ENCODE results near the gene SYT13. TPM values are rescaled to one million over a fixed set of nuclear protein-coding genes. Genes with fewer than 3 reads are reported as not detected.

Gene SYT13
- total RNA-seq, 1 donor from 2014 or later, result 0.50 TPM

GRCh38 chr11:45304111-45304991 lies 18.2 kb upstream of the SYT13 start:
- Histone ChIP-seq H3K4me3 (ENCODE audit: insufficient read depth, low read depth, low read length) (no peak overlapping the region), H3K27me3 (ENCODE audit: insufficient read depth, low read length) (peaks cover 18% of the 10 kb centered on the region), H3K9ac (ENCODE audit: low read length) (no peak overlapping the region), H3K4me2 (ENCODE audit: low read length) (no peak overlapping the region), H3K79me2 (ENCODE audit: insufficient read depth, low read length) (no peaks in the 10 kb centered on the region), H3K9me3 (ENCODE audit: insufficient read depth, low read depth, low read length) (no peaks in the 10 kb centered on the region), H3K36me3 (ENCODE audit: insufficient read depth, low read length) (no peaks in the 10 kb centered on the region), H4K20me1 (ENCODE audit: insufficient read depth, low read length) (no peaks in the 10 kb centered on the region), H2AFZ (ENCODE audit: low read depth, low read length) (no peak overlapping the region), H3K27ac (ENCODE audit: low read depth, low read length) (no peak overlapping the region), H3K4me1 (ENCODE audit: insufficient read depth, low read length) (no peaks in the 10 kb centered on the region)
- H3K36me3 Mint-ChIP-seq (ENCODE audit: low read depth, unreplicated experiment), result no peaks in the 10 kb centered on the region
- no peaks in the 10 kb centered on the region for H3K4me1 Mint-ChIP-seq (ENCODE audit: low read depth, unreplicated experiment)
- H3K27me3 Mint-ChIP-seq (ENCODE audit: low read depth, unreplicated experiment), result peaks cover 46% of the 10 kb centered on the region
- TF ChIP-seq EZH2 (IDR thresholded peaks at IDR 0.05; ENCODE audit: insufficient read depth, low read length) (no peak), CTCF (IDR thresholded peaks at IDR 0.05; ENCODE audit: insufficient read depth, low read depth, low read length) (no peak)
- H3K9me3 Mint-ChIP-seq (ENCODE audit: unreplicated experiment), result peaks cover 3% of the 10 kb centered on the region
- H3K27ac Mint-ChIP-seq (ENCODE audit: unreplicated experiment), result no peak overlapping the region
- H3K4me3 Mint-ChIP-seq (ENCODE audit: unreplicated experiment), result no peak overlapping the region
- FAIRE-seq (no peak), DNase-seq (ENCODE audit: low read depth) (no peak)

GRCh38 chr11:45303316-45303715 lies 17.2 kb upstream of the SYT13 start:
- FAIRE-seq, result no peak
- no peak overlapping the region for H3K27ac Mint-ChIP-seq (ENCODE audit: unreplicated experiment)
- Histone ChIP-seq H2AFZ (ENCODE audit: low read depth, low read length) (no peak overlapping the region), H3K4me2 (ENCODE audit: low read length) (no peak overlapping the region), H3K9me3 (ENCODE audit: insufficient read depth, low read depth, low read length) (no peaks in the 10 kb centered on the region), H3K4me3 (ENCODE audit: insufficient read depth, low read depth, low read length) (no peak overlapping the region), H3K4me1 (ENCODE audit: insufficient read depth, low read length) (no peaks in the 10 kb centered on the region), H3K27me3 (ENCODE audit: insufficient read depth, low read length) (peaks cover 20% of the 10 kb centered on the region), H4K20me1 (ENCODE audit: insufficient read depth, low read length) (no peaks in the 10 kb centered on the region), H3K36me3 (ENCODE audit: insufficient read depth, low read length) (no peaks in the 10 kb centered on the region), H3K79me2 (ENCODE audit: insufficient read depth, low read length) (no peaks in the 10 kb centered on the region), H3K27ac (ENCODE audit: low read depth, low read length) (no peak overlapping the region), H3K9ac (ENCODE audit: low read length) (no peak overlapping the region)
- no peak for DNase-seq (ENCODE audit: low read depth)
- H3K36me3 Mint-ChIP-seq (ENCODE audit: low read depth, unreplicated experiment), result no peaks in the 10 kb centered on the region
- no peaks in the 10 kb centered on the region for H3K4me1 Mint-ChIP-seq (ENCODE audit: low read depth, unreplicated experiment)
- H3K9me3 Mint-ChIP-seq (ENCODE audit: unreplicated experiment), result peaks cover 3% of the 10 kb centered on the region
- H3K27me3 Mint-ChIP-seq (ENCODE audit: low read depth, unreplicated experiment), result peaks cover 53% of the 10 kb centered on the region
- TF ChIP-seq CTCF (IDR thresholded peaks at IDR 0.05; ENCODE audit: insufficient read depth, low read depth, low read length) (no peak), EZH2 (IDR thresholded peaks at IDR 0.05; ENCODE audit: insufficient read depth, low read length) (no peak)
- H3K4me3 Mint-ChIP-seq (ENCODE audit: unreplicated experiment), result no peak overlapping the region

All from astrocyte (in vitro differentiated cells and primary cell).